ENCODE results near the gene NACAD. TPM values are rescaled to one million over a fixed set of nuclear protein-coding genes. Genes with fewer than 3 reads are reported as not detected.

Gene NACAD
- total RNA-seq, 1 donor from 2014 or later: 21.6 TPM

- DNase-seq (ENCODE audit: low read depth): no peak
- Histone ChIP-seq H3K4me3 (ENCODE audit: insufficient read depth, low read depth, low read length) (no peak overlapping the region), H3K9me3 (ENCODE audit: insufficient read depth, low read depth, low read length) (no peaks in the 10 kb centered on the region), H3K9ac (ENCODE audit: low read length) (no peak overlapping the region), H3K4me1 (ENCODE audit: insufficient read depth, low read length) (no peaks in the 10 kb centered on the region), H3K27ac (ENCODE audit: low read depth, low read length) (no peak overlapping the region), H4K20me1 (ENCODE audit: insufficient read depth, low read length) (no peaks in the 10 kb centered on the region), H3K4me2 (ENCODE audit: low read length) (no peak overlapping the region), H3K36me3 (ENCODE audit: insufficient read depth, low read length) (no peaks in the 10 kb centered on the region), H3K79me2 (ENCODE audit: insufficient read depth, low read length) (no peaks in the 10 kb centered on the region), H3K27me3 (ENCODE audit: insufficient read depth, low read length) (peaks cover 14% of the 10 kb centered on the region), H2AFZ (ENCODE audit: low read depth, low read length) (no peak overlapping the region)
- peaks cover 44% of the 10 kb centered on the region for H3K27me3 Mint-ChIP-seq (ENCODE audit: low read depth, unreplicated experiment)
- H3K4me3 Mint-ChIP-seq (ENCODE audit: unreplicated experiment): no peak overlapping the region
- H3K36me3 Mint-ChIP-seq (ENCODE audit: low read depth, unreplicated experiment): no peaks in the 10 kb centered on the region
- H3K9me3 Mint-ChIP-seq (ENCODE audit: unreplicated experiment): no peaks in the 10 kb centered on the region
- no peak overlapping the region for H3K27ac Mint-ChIP-seq (ENCODE audit: unreplicated experiment)
- no peak for FAIRE-seq
- H3K4me1 Mint-ChIP-seq (ENCODE audit: low read depth, unreplicated experiment): no peaks in the 10 kb centered on the region
- TF ChIP-seq EZH2 (IDR thresholded peaks at IDR 0.05; ENCODE audit: insufficient read depth, low read length) (no peak), CTCF (IDR thresholded peaks at IDR 0.05; ENCODE audit: insufficient read depth, low read depth, low read length) (no peak)
Measured at GRCh38 chr7:45118292-45118691, 29.5 kb upstream of the NACAD start.

- H3K36me3 ChIP-seq (ENCODE audit: insufficient read depth, low read length): no peaks in the 10 kb centered on the region
- no peaks in the 10 kb centered on the region for H3K4me1 ChIP-seq (ENCODE audit: insufficient read depth, low read length)
- no peak for DNase-seq (ENCODE audit: low read depth)
- peaks cover 14% of the 10 kb centered on the region for H3K27me3 ChIP-seq (ENCODE audit: insufficient read depth, low read length)
- H3K27ac ChIP-seq (ENCODE audit: low read depth, low read length): no peak overlapping the region
- no peaks in the 10 kb centered on the region for H3K9me3 Mint-ChIP-seq (ENCODE audit: unreplicated experiment)
- H3K79me2 ChIP-seq (ENCODE audit: insufficient read depth, low read length): no peaks in the 10 kb centered on the region
- peaks cover 4% of the 10 kb centered on the region for H3K4me1 Mint-ChIP-seq (ENCODE audit: low read depth, unreplicated experiment)
- H3K9ac ChIP-seq (ENCODE audit: low read length): no peak overlapping the region
- no peak for FAIRE-seq
- H3K27me3 Mint-ChIP-seq (ENCODE audit: low read depth, unreplicated experiment): peaks cover 40% of the 10 kb centered on the region
- H3K4me2 ChIP-seq (ENCODE audit: low read length): no peak overlapping the region
- H3K36me3 Mint-ChIP-seq (ENCODE audit: low read depth, unreplicated experiment): no peaks in the 10 kb centered on the region
- H2AFZ ChIP-seq (ENCODE audit: low read depth, low read length): no peak overlapping the region
- no peak overlapping the region for H3K4me3 ChIP-seq (ENCODE audit: insufficient read depth, low read depth, low read length)
- H3K4me3 Mint-ChIP-seq (ENCODE audit: unreplicated experiment): no peak overlapping the region
- H4K20me1 ChIP-seq (ENCODE audit: insufficient read depth, low read length): no peaks in the 10 kb centered on the region
- H3K27ac Mint-ChIP-seq (ENCODE audit: unreplicated experiment): no peak overlapping the region
- H3K9me3 ChIP-seq (ENCODE audit: insufficient read depth, low read depth, low read length): no peaks in the 10 kb centered on the region
- TF ChIP-seq CTCF (IDR thresholded peaks at IDR 0.05; ENCODE audit: insufficient read depth, low read depth, low read length) (no peak), EZH2 (IDR thresholded peaks at IDR 0.05; ENCODE audit: insufficient read depth, low read length) (no peak)
Measured at GRCh38 chr7:45117582-45117981, 28.8 kb upstream of the NACAD start.

GRCh38 chr7:45116048-45116447 is 27.3 kb upstream of the NACAD start:
- H3K36me3 Mint-ChIP-seq (ENCODE audit: low read depth, unreplicated experiment): no peaks in the 10 kb centered on the region
- peaks cover 34% of the 10 kb centered on the region for H3K27me3 Mint-ChIP-seq (ENCODE audit: low read depth, unreplicated experiment)
- no peaks in the 10 kb centered on the region for H3K9me3 Mint-ChIP-seq (ENCODE audit: unreplicated experiment)
- peaks cover 14% of the 10 kb centered on the region for H3K27me3 ChIP-seq (ENCODE audit: insufficient read depth, low read length)
- no peaks in the 10 kb centered on the region for H3K9me3 ChIP-seq (ENCODE audit: insufficient read depth, low read depth, low read length)
- H3K4me1 Mint-ChIP-seq (ENCODE audit: low read depth, unreplicated experiment): peaks cover 5% of the 10 kb centered on the region
- H3K27ac ChIP-seq (ENCODE audit: low read depth, low read length): no peak overlapping the region
- FAIRE-seq: no peak
- no peak for DNase-seq (ENCODE audit: low read depth)
- no peaks in the 10 kb centered on the region for H3K36me3 ChIP-seq (ENCODE audit: insufficient read depth, low read length)
- no peak overlapping the region for H3K4me3 ChIP-seq (ENCODE audit: insufficient read depth, low read depth, low read length)
- TF ChIP-seq EZH2 (IDR thresholded peaks at IDR 0.05; ENCODE audit: insufficient read depth, low read length): no peak
- TF ChIP-seq CTCF (IDR thresholded peaks at IDR 0.05; ENCODE audit: insufficient read depth, low read depth, low read length): no peak
- peaks cover 5% of the 10 kb centered on the region for H3K79me2 ChIP-seq (ENCODE audit: insufficient read depth, low read length)
- no peak overlapping the region for H3K9ac ChIP-seq (ENCODE audit: low read length)
- no peak overlapping the region for H3K4me3 Mint-ChIP-seq (ENCODE audit: unreplicated experiment)
- H3K4me2 ChIP-seq (ENCODE audit: low read length): no peak overlapping the region
- H2AFZ ChIP-seq (ENCODE audit: low read depth, low read length): no peak overlapping the region
- H3K4me1 ChIP-seq (ENCODE audit: insufficient read depth, low read length): peaks cover 2% of the 10 kb centered on the region
- H3K27ac Mint-ChIP-seq (ENCODE audit: unreplicated experiment): no peak overlapping the region
- no peaks in the 10 kb centered on the region for H4K20me1 ChIP-seq (ENCODE audit: insufficient read depth, low read length)

Data from astrocyte (in vitro differentiated cells and primary cell).